IPS-18c (cell line): ENCODE measurements around the gene FGD6.
A peak's percentile ranks its signal among the peaks of the same experiment; 100 is the strongest.
"Not testable (repeated sequence)": the region's sequence is repeated elsewhere in the genome, so short reads cannot be mapped to it uniquely, and the experiment has no call there.

Experiments
- H3K4me3 ChIP-seq: 2 replicates; pipeline ENCODE4 v1.7.0; 2013; ENCODE audit warnings: low read depth, mild to moderate bottlenecking, low read length, moderate library complexity; ENCODE audit not compliant: insufficient read depth
- H3K9me3 ChIP-seq: one replicate; pipeline ENCODE4 v1.6.1; 2013; ENCODE audit warnings: mild to moderate bottlenecking, low read length, moderate library complexity; ENCODE audit not compliant: control insufficient read depth, insufficient read depth

The FGD6 gene

DNA sequence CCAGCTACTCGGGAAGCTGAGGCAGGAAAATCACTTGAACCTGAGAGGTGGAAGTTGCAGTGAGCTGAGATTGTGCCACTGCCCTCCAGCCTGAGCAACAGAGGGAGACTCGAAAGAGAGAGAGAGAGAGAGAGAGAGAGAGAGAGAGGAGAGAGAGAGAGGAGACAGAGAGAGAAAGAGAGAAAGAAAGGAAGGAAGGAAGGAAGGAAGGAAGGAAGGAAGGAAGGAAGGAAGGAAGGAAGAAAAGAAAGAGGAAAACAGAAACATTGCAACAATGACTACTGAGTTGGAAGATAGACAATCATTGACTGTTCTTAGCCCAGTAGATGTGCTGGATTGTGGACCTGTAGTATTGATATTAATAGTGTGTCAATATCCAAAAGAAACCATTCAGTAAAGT is 22.6 kb upstream of the FGD6 start:
- H3K9me3 ChIP-seq, H3K4me3 ChIP-seq: not testable (repeated sequence)

DNA sequence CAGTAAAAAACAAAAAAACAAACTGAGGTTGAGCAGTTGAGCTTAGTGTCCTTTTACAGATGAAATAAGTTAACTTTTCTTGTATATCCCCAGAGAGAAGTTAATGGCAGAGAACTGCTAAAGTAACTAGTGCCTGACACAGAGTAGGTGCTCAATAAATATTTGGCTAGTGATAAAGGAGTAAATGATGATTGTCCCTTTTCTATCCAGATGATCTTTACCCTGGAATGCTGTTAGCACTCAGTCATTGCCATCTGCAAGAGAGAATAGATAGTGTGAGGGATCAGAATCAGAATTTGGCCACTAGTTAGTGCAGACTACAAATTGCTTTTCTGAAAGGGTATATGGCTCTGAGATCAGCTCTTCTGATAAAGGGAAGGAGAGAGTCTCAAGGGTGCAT is 21.9 kb upstream of the FGD6 start:
- H3K4me3 ChIP-seq, result no peak overlapping the region
- H3K9me3 ChIP-seq, result no peaks in the 10 kb centered on the region

DNA sequence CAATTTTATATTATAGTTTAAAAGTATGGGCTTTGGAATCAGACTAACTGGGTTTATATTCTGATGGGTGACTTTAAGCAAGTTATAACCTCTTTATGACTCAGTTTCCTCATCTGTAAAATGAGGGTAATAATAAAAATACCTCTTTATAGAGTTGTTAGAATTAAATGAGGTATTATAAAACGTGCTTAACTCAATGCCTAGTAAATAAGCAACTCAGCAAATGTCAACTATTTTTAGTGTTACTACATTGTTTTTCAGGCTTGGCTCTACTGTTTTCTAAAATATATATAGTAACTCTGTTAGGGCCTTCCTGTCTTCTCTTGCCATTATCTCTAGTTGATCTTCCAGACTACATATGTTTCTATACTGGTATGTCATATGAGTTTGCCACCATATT is 20.9 kb upstream of the FGD6 start:
- Histone ChIP-seq H3K9me3 (no peaks in the 10 kb centered on the region), H3K4me3 (no peak overlapping the region)

DNA sequence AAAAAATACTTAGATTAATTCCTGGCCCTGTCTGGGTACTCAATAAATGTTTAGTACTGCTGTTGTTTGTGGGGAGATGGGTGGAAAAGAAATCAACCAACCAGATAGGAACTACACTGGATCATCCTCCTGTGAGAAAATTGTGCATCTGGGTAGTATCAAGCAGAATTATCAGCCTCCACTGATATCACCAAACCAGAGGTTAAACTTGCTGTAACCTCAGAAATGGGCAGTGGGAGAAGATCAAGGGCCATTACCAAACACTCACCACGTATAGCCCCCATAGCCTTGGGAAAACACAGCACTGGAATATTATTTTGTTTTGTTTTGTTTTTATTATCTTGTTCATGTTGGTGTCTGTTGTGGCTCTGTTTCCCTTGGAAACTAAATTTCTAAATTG is 20.0 kb upstream of the FGD6 start:
- H3K4me3 ChIP-seq, result no peak overlapping the region
- H3K9me3 ChIP-seq, result no peaks in the 10 kb centered on the region

DNA sequence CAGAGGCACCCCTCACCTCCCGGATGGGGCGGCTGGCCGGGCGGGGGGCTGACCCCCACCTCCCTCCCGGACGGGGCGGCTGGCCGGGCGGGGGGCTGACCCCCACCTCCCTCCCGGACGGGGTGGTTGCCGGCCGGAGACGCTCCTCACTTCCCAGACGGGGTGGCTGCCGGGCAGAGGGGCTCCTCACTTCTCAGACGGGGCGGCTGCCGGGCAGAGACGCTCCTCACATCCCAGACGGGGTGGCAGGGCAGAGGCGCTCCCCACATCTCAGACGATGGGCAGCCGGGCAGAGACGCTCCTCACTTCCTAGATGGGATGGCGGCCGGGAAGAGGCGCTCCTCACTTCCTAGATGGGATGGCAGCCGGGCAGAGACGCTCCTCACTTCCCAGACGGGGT is 18.4 kb upstream of the FGD6 start:
- H3K9me3 ChIP-seq, H3K4me3 ChIP-seq: not testable (repeated sequence)

DNA sequence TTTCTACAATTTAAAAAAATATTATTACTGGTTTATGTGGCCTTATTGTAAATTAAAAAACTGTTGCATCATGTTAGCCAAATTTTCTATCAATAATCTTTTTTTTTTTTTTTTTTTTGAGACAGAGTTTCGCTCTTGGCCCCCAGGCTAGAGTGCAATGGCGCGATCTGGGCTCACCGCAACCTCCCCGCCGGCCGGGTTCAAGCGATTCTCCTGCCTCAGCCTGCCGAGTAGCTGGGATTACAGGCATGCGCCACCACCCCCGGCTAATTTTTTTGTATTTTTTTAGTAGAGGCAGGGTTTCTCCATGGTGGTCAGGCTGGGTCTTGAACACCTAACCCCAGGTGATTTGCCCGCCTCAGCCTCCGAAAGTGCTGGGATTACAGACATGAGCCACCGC is 16.9 kb upstream of the FGD6 start:
- H3K4me3 ChIP-seq, H3K9me3 ChIP-seq: not testable (repeated sequence)

DNA sequence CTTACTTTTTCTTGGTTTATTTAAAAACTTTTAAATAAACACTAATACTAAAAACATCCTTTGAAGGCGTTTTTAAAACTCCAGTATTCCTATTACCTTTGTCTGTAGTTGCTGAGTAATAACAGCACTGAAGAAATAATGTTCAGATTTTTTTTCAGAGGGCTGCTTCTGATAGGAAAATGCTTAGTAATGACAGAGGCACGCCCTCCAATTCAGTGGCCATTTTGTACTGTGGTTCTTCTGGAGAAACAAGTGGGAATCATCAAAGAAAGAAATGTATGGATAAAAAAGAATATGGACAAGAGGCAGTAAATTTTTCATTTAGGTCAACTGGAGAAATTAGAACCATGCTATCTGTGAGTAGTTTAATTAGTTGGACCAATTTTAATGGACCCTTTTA is 13.9 kb upstream of the FGD6 start:
- H3K9me3 ChIP-seq, result no peaks in the 10 kb centered on the region

DNA sequence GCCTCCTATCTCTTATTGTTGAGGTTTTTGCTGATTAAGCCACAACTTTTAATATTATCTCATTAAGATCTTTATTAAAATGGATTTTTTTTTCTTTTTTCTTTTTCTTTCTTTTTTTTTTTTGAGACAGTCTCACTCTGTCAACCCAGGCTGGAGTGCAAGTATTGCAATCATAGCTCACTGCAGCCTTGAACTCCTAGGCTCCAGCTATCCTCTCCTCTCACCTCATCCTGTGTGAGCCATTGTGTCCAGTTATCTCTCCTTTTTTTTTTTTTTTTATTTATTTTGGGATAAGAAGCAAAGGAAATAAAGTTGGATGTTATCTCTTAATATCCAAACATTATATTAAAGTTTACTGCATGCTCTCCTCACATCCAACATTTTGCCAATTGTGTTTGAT is 13.0 kb upstream of the FGD6 start:
- H3K4me3 ChIP-seq, result no peak overlapping the region

More for the DNA sequence above, 13.9 kb upstream of the FGD6 start:
- H3K4me3 ChIP-seq, result no peak overlapping the region

DNA sequence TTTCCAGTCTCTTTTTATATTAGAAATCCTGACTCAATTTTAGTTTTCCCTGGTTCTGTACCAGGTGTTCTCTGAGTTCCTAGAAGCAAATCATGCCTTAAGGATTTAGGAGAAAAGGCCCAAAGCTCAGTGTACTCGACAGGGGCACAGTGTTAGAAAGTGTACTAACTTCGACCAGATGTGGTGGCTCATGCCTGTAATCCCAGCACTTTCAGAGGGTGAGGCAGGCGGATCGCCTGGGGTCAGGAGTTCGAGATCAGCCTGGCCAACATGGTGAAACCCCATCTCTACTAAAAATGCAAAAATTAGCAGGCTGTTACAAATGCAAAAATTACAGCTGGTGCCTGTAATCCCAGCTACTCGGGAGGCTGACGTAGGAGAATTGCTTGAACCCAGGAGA is 12.4 kb upstream of the FGD6 start:
- Histone ChIP-seq H3K9me3 (no peaks in the 10 kb centered on the region), H3K4me3 (no peak overlapping the region)

More for the DNA sequence above, 13.0 kb upstream of the FGD6 start:
- H3K9me3 ChIP-seq, result no peaks in the 10 kb centered on the region

DNA sequence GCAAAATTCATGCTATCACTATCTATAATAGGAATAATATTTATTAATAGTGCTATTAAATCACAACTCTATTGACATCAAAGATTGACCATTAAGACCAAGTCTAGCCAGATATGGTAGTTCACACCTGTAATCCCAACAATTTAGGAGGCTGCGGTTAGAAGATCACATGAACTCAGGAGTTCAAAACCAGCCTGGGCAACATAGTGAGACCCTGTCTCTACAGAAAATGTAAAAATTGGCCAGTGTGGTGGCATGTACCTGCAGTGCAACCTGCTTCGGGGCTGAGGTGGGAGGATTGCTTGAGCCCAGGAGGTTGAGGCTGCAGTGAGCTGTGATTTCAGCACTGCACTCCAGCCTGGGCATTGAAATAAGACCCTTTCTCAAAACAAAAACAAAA is 11.3 kb upstream of the FGD6 start:
- Histone ChIP-seq H3K9me3 (no peaks in the 10 kb centered on the region), H3K4me3 (no peak overlapping the region)

DNA sequence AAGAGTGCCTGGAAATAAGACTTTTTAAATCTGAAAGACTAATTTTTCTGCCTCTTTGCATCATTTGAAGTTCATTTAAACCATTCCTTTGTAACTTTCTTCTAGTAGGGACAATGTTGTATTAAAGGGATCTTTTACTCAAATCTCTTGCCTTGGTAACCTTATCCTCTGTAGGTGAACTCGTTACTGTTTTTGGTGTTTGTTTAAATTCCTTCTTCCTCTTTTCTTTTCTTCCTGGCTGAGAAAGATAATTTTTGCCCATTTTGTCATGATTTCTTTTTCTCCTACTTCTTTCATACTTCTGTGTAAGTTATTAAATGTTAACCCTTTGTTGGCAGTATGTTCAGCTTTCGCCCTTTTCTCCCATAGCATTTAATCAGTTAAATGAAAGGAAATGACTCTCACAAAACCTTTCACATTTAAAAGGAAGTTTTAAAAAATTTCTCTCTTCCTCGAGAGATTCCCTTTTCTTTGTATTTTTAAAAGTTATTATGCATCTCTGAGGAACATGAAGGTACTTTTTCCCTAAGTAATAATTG is 10.6 kb upstream of the FGD6 start:
- H3K4me3 ChIP-seq, result no peak overlapping the region
- H3K9me3 ChIP-seq, result no peaks in the 10 kb centered on the region

DNA sequence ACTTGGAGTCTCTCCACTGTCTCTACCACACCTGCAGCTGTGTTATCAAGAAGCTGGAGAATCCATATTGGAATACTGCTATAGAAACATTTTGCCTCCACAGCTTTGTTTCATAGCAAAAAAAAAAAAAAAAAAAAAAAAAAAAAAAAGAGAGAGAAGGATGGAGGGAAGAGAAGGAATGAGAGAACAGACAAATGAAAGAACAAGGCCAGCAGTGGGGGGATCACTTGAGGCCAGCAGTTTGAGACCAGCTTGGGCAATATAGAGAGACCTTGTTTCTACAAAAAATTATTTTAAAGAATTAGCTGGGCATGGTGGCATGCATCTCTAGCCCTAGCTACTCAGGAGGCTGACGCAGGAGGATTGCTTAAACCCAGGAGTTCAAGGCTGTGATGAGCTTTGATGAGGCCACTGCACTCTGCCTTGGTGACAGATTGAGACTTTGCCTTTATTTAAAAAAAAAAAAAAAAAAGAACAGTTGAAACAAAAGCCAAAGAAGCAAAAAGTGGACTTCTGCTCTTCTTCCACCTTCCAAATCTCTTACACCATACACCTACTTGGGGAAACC is 8.5 kb upstream of the FGD6 start:
- Histone ChIP-seq H3K9me3 (no peaks in the 10 kb centered on the region), H3K4me3 (no peak overlapping the region)

DNA sequence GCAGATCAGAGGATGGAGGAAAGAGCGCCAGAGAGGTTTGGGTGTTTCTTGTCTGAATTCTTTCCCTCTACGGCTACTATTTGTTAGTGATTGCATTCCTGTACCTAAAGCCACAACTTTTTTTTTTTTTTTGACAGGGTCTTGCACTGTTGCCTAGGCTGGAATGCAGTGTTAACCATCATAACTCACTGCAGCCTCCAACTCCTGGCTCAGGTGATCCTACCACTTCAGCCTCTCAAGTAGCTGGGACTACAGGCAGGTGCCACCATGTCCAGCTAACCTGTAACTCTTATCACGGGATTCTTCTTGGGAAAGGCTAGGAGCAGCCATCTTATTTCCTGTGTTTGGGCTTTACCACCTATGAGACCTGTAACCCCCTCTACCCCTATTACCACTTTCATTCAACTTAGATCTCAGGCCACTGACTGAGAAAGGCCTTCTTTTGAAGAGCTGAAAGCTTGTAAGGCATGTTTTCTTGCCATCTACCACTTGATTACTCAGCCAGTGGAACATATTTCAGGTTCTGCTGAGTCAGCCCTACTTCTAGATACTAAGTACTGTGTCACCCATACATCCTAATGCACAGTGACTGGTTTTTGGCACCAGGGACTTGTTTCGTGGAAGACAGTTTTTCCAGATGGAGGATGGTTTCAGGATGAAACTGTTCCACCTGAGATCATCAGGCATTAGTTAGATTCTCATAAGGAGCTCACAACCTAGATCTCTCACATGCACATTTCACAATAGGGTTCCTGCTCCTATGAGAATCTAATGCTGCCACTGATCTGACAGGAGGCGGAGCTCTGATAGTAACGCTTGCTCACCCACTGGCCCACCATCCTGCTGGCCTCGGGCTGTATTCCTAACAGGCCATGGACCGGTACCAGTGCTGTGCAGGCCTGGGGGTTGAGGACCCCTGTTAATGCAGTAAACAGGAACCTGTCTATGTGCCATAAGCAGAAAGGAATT is 7.2 kb upstream of the FGD6 start:
- Histone ChIP-seq H3K4me3 (no peak overlapping the region), H3K9me3 (no peaks in the 10 kb centered on the region)

DNA sequence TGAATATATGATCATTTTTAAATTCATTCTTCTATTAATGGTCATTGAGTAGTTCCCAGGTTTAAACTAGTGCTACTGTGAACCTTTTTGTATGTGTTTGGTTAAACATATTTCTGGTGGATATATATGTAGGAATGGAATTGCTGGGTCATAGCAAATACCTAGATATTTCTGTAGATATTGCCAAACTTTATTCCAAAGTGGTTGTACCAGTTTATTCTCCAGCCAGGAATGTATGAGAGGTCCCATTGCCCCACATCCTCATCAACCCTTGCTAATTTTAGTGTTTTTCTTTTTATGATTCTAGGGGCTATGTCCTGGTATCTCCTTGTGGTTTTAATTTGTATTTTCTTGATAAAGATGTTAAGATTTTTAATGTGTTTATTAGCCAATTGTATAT is 3.5 kb upstream of the FGD6 start:
- Histone ChIP-seq H3K4me3 (no peak overlapping the region), H3K9me3 (no peaks in the 10 kb centered on the region)

DNA sequence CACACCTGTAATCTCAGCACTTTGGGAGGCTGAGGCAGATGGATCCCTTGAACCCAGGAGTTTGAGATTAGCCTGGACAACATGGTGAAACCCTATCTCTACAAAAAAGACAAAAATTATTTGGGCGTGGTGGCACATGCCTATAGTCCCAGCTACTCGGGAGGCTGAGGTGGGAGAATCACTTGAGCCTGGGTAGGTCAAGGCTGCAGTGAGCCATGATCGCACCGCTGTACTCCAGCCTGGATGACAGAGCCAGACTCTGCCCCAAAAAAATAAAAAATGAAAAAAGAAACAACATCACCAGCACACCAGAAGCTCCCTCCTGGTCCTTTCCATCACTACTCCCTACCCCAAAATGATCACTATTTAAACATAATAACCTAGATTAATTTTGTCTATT is 2.9 kb upstream of the FGD6 start:
- Histone ChIP-seq H3K4me3 (no peak overlapping the region), H3K9me3 (no peaks in the 10 kb centered on the region)

DNA sequence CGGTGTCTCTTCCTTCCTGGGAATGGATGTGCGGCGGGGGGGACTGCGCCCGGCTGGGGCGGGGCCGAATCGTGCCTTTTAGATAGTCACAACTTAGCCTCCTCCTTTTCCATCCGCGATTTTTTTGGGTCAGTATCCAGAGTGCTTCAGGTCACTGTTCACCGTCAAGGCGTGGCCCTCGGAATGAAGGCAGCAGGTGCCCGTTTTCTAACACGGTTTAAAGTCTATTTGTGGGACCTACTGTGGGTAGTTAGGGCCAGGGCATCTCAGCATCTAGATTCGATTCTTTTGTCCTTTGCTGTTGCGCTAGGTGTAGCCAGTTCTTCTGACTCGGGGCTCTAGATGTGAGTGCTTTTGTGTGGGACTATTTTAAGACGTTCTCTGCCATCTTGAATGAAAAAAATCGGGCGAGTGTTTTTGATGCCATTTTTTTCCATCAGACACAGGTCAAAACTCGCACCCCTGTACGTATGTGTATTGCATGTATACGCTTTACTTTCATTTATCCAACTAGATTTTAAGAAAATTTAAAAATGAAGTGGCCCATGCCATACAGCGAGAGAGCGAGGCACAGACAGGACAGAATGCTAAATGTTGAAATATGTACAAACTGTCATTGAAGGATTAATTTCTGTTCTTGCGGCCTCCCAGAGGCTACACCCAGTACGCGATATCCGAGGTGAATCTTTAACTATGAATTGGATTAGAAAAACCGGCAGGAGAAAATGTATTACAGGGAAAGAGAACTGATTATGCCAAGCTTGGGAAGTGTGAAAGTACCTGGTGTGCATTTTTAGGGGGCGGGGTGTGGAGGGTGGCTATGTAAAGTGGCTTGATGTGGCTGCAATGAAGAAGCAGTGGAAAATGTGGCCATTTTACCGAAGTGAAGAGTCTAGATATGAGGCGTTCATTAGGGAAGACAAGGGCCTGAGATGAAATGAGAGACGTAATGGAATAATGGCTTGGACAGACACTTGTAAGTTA is 1.2 kb upstream of the FGD6 start:
- Histone ChIP-seq H3K9me3 (no peaks in the 10 kb centered on the region), H3K4me3 (peak overlapping the region; percentile 60)

DNA sequence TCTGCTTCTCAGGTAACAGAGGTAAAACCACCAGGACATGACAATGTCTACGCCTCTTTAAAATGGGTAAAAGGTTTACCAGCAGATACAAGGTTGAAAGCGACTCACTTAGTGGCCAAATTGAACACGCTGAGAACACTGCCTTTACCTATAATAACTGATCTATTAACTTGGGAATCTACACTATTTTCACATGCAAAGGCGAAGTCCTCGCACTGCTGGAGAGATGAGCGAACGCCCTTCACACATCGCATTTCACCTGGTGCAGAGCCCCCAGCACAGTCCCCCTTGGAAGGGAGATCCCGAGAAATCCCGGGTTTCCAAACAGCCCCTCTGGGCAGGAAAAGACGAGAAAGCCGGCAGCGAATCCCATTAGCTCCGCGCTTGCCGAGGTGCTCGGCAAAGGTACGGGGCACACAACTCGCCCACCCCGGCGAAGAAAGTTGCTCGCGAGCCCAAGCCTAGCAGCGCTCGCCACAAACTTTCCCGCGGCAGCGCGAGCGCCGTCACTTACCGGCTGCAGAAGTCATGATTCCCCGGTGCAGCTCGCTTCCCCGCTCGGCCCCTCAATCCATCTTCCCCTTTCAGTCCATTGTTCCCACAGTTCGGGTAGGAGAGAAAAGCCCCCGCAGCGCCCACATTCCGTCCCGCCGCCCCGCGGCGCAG is 423 bp downstream of the FGD6 start:
- Histone ChIP-seq H3K9me3 (no peaks in the 10 kb centered on the region), H3K4me3 (peak overlapping the region; percentile 91)
